Measurements from ENCODE around the gene TTLL7.
"Not testable (repeated sequence)": the region's sequence is repeated elsewhere in the genome, so short reads cannot be mapped to it uniquely, and the experiment has no call there.

TTLL7 gene

DNA sequence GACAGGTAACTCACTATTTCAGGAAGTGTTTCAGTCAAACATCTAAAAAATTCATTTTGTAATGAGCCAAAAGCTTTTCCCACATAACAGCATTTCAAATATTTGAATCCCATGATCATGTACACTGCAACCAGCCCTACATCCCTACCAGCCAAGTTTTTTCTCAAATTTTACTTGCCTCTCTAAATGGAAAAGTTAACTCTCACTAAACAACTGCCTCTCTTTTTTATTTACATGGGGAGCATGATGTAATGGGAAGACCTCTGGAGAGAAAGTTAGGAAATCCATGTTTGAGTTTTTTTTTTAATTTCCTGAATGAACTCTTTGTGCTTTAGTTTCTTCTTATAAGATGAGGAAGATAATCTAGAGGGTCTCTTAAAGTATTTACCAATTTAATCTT is 70.5 kb downstream of the TTLL7 start:
- Histone ChIP-seq H3K36me3 (ENCODE audit: insufficient read depth, low read depth, low read length) (no peaks in the 10 kb centered on the region), H3K9me3 (ENCODE audit: insufficient read depth, low read depth, low read length) (no peaks in the 10 kb centered on the region), H3K27ac (ENCODE audit: low read length) (no peak overlapping the region), H3K9ac (ENCODE audit: low read depth, low read length) (no peak overlapping the region), H3K27me3 (ENCODE audit: insufficient read depth, low read length) (no peaks in the 10 kb centered on the region), H3K4me1 (ENCODE audit: insufficient read depth, low read length) (peaks cover 8% of the 10 kb centered on the region; the same call in 1 of the 2 replicates), H3K4me3 (ENCODE audit: low read length) (no peak overlapping the region)

DNA sequence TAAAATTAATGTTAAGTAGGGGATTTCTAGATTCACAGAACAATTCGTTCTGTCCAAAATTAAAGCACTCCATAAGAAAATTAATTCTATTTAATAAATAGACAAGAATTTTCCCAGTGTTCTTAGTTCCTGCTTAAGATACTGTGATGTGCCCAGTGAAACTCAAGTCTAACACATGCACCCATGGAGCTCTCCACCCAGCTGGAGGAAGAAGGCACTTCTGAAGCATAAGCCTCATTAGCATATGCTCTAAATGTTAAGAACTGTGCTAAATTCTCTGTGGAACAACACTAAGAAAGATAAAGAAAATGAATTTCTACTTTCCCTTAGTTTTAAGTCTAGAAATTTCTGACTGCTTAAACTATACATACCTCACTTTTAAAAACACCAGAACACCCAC is 71.2 kb downstream of the TTLL7 start:
- Histone ChIP-seq H3K36me3 (ENCODE audit: insufficient read depth, low read depth, low read length) (no peaks in the 10 kb centered on the region), H3K9me3 (ENCODE audit: insufficient read depth, low read depth, low read length) (no peaks in the 10 kb centered on the region), H3K9ac (ENCODE audit: low read depth, low read length) (no peak overlapping the region), H3K4me3 (ENCODE audit: low read length) (no peak overlapping the region), H3K4me1 (ENCODE audit: insufficient read depth, low read length) (peaks cover 8% of the 10 kb centered on the region; the same call in 1 of the 2 replicates), H3K27me3 (ENCODE audit: insufficient read depth, low read length) (no peaks in the 10 kb centered on the region), H3K27ac (ENCODE audit: low read length) (no peak overlapping the region)

DNA sequence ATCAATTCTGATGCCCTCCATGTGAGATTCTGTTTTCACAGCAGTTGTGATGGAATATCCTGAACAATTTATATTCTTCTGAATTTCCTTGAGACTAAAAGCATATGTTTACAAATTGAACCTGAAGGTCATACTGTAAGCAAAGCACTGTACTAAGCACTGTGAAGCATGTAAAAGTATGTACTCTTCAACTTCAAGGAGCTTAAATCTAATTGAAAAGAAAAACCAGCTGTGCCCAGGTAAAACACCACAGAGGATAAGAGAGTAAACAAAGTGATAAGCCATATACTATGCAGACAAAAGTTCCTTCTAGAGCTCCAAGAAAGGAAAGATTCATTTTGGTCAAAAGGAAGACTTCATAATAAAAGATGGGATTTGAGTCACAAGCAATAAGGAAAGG is 71.9 kb downstream of the TTLL7 start:
- H3K4me1 ChIP-seq (ENCODE audit: insufficient read depth, low read length) = peaks cover 8% of the 10 kb centered on the region; the same call in 1 of the 2 replicates
- no peak overlapping the region for H3K4me3 ChIP-seq (ENCODE audit: low read length)
- H3K9me3 ChIP-seq (ENCODE audit: insufficient read depth, low read depth, low read length) = no peaks in the 10 kb centered on the region
- H3K27me3 ChIP-seq (ENCODE audit: insufficient read depth, low read length) = no peaks in the 10 kb centered on the region
- no peak overlapping the region for H3K9ac ChIP-seq (ENCODE audit: low read depth, low read length)
- H3K27ac ChIP-seq (ENCODE audit: low read length) = no peak overlapping the region
- no peaks in the 10 kb centered on the region for H3K36me3 ChIP-seq (ENCODE audit: insufficient read depth, low read depth, low read length)

DNA sequence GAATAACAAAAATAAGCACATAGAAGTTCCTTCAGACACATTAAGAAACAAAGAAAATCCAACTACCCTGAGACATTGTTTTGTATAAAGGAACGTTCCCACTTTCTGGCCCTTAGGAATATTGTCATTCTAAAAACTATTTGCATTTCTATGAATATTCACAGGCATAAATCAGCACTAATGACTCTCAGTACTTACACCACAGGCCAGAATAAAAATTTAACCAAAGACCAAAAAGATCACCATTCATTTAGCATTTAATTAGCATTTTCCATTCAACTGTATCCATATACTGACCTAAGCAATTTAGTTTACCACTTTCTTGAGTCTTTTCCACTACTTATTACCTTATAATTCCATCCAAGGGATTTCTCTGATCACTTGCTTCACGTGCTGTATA is 75.4 kb downstream of the TTLL7 start:
- Histone ChIP-seq H3K27me3 (ENCODE audit: insufficient read depth, low read length) (no peaks in the 10 kb centered on the region), H3K9me3 (ENCODE audit: insufficient read depth, low read depth, low read length) (no peaks in the 10 kb centered on the region), H3K9ac (ENCODE audit: low read depth, low read length) (no peak overlapping the region), H3K36me3 (ENCODE audit: insufficient read depth, low read depth, low read length) (no peaks in the 10 kb centered on the region), H3K27ac (ENCODE audit: low read length) (no peak overlapping the region), H3K4me3 (ENCODE audit: low read length) (no peak overlapping the region), H3K4me1 (ENCODE audit: insufficient read depth, low read length) (peaks cover 8% of the 10 kb centered on the region; the same call in 1 of the 2 replicates)

DNA sequence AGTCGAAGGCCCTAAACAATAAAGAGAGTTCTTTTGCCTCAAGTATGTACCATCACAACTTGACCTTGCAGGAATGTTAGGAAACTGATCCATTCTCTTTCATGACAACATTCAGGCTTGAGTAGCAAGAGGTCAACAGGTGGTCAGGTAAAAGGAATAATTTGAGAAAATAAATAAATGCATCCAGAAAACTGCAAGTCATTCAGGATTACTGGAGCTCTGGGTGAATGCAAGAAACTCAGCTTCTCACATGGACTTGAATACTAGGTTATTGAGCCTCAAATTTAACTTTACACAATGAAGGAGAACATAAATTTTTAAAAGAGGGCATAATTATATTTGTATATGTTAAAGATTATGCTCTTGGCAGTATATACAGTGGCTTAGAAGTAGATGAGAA is 76.5 kb downstream of the TTLL7 start:
- Histone ChIP-seq H3K9me3 (ENCODE audit: insufficient read depth, low read depth, low read length) (no peaks in the 10 kb centered on the region), H3K9ac (ENCODE audit: low read depth, low read length) (no peak overlapping the region), H3K4me3 (ENCODE audit: low read length) (no peak overlapping the region), H3K27me3 (ENCODE audit: insufficient read depth, low read length) (no peaks in the 10 kb centered on the region), H3K27ac (ENCODE audit: low read length) (no peak overlapping the region), H3K36me3 (ENCODE audit: insufficient read depth, low read depth, low read length) (no peaks in the 10 kb centered on the region), H3K4me1 (ENCODE audit: insufficient read depth, low read length) (0 out of 2 replicates have a peak, but pooled peaks cover 3% of the 10 kb centered on the region)

DNA sequence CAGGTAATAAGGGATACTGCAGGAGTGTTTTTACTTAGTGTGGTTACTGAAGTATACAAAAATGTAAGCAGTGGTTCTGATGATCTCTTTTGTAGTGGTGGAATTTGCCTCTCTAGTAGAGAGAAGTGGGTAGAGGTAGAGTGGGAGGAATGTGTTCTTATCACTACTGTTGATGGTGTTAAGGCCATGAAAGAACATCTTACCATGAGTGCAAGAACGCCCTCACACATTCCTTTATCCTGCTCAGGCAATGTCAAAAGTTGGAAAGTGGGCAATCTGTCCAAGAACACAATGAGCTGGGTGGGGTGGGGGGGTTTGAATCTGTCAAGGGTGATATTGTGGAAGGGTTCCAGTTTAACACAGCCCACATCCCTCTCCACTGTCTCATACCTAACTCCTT is 78.6 kb downstream of the TTLL7 start:
- no peak overlapping the region for H3K9ac ChIP-seq (ENCODE audit: low read depth, low read length)
- no peaks in the 10 kb centered on the region for H3K36me3 ChIP-seq (ENCODE audit: insufficient read depth, low read depth, low read length)
- no peaks in the 10 kb centered on the region for H3K27me3 ChIP-seq (ENCODE audit: insufficient read depth, low read length)
- H3K4me3 ChIP-seq (ENCODE audit: low read length) = no peak overlapping the region
- no peaks in the 10 kb centered on the region for H3K9me3 ChIP-seq (ENCODE audit: insufficient read depth, low read depth, low read length)
- H3K27ac ChIP-seq (ENCODE audit: low read length) = no peak overlapping the region
- 0 out of 2 replicates have a peak, but pooled peaks cover 3% of the 10 kb centered on the region for H3K4me1 ChIP-seq (ENCODE audit: insufficient read depth, low read length)

DNA sequence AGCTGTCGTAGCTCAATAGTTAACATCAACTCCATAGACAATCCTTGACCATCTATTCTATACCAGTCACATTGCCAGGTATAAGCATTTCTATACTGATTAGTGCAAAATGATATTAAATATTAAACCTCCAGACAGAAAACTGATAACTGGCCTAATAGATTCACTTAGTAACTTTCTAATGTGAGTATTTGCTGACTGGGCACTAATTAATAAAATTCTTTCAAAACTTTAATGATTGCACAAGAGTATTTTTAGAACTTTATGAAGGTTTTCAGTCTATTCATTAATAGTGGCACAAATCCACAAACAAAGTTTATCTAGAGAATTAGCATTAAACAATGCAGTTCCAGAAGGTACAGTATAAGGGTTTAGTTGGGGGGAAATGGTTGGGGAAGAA is 79.1 kb downstream of the TTLL7 start:
- no peak overlapping the region for H3K27ac ChIP-seq (ENCODE audit: low read length)
- no peak overlapping the region for H3K9ac ChIP-seq (ENCODE audit: low read depth, low read length)
- H3K4me3 ChIP-seq (ENCODE audit: low read length) = no peak overlapping the region
- no peaks in the 10 kb centered on the region for H3K9me3 ChIP-seq (ENCODE audit: insufficient read depth, low read depth, low read length)
- H3K27me3 ChIP-seq (ENCODE audit: insufficient read depth, low read length) = no peaks in the 10 kb centered on the region
- no peaks in the 10 kb centered on the region for H3K36me3 ChIP-seq (ENCODE audit: insufficient read depth, low read depth, low read length)
- H3K4me1 ChIP-seq (ENCODE audit: insufficient read depth, low read length) = 0 out of 2 replicates have a peak, but pooled peaks cover 3% of the 10 kb centered on the region

DNA sequence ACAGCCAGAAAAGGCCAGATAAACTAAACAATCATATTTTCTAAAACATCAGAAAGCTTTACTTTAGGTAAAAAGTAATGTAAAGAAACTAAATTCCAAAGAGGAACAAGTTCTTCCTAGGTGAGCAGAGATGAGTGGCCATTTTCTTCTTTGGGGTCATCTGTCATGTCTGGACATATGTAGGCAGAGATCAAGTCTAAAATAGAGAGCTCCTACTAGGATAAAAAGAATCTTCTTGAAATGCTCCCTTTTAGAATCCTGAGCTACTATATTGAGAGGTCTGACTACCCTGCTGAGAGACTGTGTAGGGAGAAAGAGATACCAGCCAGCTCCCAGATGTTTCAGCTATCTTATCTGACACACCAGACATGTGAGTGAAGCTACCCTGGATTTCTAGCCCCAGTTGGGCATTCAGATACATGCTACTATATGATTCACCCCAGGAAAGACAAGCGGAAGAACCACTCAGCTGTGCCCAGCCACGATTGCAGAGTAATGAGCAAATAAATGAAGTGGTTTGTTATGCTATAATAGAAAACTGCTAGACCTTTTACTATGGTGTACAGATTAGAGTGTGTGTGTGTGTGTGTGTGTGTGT is 80.1 kb downstream of the TTLL7 start:
- Histone ChIP-seq H3K4me1 (ENCODE audit: insufficient read depth, low read length) (no peaks in the 10 kb centered on the region), H3K27ac (ENCODE audit: low read length) (no peak overlapping the region), H3K9me3 (ENCODE audit: insufficient read depth, low read depth, low read length) (no peaks in the 10 kb centered on the region), H3K27me3 (ENCODE audit: insufficient read depth, low read length) (no peaks in the 10 kb centered on the region), H3K4me3 (ENCODE audit: low read length) (no peak overlapping the region), H3K36me3 (ENCODE audit: insufficient read depth, low read depth, low read length) (no peaks in the 10 kb centered on the region), H3K9ac (ENCODE audit: low read depth, low read length) (no peak overlapping the region)

DNA sequence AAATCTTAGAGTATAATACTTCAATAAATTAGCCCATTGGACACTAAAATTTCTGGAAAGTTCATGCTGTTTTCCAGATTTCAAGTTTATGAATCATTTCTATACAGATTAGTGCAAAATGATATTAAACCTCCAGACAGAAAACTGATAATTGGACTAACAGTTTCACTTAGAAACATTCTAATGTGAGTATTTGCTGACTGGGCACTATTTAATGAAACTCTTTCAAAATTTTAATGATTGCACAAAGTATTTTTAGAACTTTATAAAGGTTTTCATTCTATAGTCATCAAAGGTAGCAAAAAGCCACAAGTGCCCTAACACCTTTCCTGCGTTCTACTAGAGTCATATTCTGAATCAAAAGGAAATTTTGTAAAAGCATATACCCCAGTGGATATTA is 81.0 kb downstream of the TTLL7 start:
- Histone ChIP-seq H3K4me1 (ENCODE audit: insufficient read depth, low read length) (no peaks in the 10 kb centered on the region), H3K4me3 (ENCODE audit: low read length) (no peak overlapping the region), H3K9me3 (ENCODE audit: insufficient read depth, low read depth, low read length) (no peaks in the 10 kb centered on the region), H3K36me3 (ENCODE audit: insufficient read depth, low read depth, low read length) (no peaks in the 10 kb centered on the region), H3K27me3 (ENCODE audit: insufficient read depth, low read length) (no peaks in the 10 kb centered on the region), H3K27ac (ENCODE audit: low read length) (no peak overlapping the region), H3K9ac (ENCODE audit: low read depth, low read length) (no peak overlapping the region)

DNA sequence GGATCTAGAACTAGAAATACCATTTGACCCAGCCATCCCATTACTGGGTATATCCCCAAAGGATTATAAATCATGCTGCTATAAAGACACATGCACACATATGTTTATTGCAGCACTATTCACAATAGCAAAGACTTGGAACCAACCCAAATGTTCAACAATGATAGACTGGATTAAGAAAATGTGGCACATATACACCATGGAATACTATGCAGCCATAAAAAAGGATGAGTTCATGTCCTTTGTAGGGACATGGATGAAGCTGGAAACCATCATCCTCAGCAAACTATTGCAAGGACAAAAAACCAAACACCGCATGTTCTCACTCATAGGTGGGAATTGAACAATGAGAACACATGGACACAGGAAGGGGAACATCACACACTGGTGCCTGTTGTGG is 82.8 kb downstream of the TTLL7 start:
- H3K27me3 ChIP-seq (ENCODE audit: insufficient read depth, low read length); H3K27ac ChIP-seq (ENCODE audit: low read length): not testable (repeated sequence)

DNA sequence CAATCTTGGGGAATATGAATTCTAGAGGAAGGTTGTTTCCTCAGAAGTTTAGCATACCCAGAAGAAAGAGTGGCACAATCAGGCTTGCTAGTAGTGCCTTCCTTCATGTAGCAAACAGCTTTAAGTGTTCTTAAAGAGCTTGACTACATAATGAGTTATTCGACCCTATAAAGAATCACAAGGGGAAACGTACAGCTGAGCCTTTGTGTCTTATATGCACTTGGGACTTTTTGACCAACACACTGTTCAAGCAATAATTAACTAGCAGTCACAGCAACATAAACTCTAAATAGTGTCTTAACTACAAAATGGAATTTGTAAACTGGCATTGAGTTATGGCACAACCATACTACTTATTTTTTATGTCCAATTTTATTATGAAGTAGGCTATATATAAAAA is 86.1 kb downstream of the TTLL7 start:
- Histone ChIP-seq H3K9me3 (ENCODE audit: insufficient read depth, low read depth, low read length) (no peaks in the 10 kb centered on the region), H3K36me3 (ENCODE audit: insufficient read depth, low read depth, low read length) (no peaks in the 10 kb centered on the region), H3K4me3 (ENCODE audit: low read length) (no peak overlapping the region), H3K9ac (ENCODE audit: low read depth, low read length) (no peak overlapping the region), H3K27me3 (ENCODE audit: insufficient read depth, low read length) (no peaks in the 10 kb centered on the region), H3K4me1 (ENCODE audit: insufficient read depth, low read length) (peaks cover 7% of the 10 kb centered on the region; the same call in 1 of the 2 replicates), H3K27ac (ENCODE audit: low read length) (no peak overlapping the region)

More for the DNA sequence above, 82.8 kb downstream of the TTLL7 start:
- not testable (repeated sequence) for H3K9me3 ChIP-seq (ENCODE audit: insufficient read depth, low read depth, low read length); H3K9ac ChIP-seq (ENCODE audit: low read depth, low read length); H3K4me1 ChIP-seq (ENCODE audit: insufficient read depth, low read length); H3K4me3 ChIP-seq (ENCODE audit: low read length); H3K36me3 ChIP-seq (ENCODE audit: insufficient read depth, low read depth, low read length)

DNA sequence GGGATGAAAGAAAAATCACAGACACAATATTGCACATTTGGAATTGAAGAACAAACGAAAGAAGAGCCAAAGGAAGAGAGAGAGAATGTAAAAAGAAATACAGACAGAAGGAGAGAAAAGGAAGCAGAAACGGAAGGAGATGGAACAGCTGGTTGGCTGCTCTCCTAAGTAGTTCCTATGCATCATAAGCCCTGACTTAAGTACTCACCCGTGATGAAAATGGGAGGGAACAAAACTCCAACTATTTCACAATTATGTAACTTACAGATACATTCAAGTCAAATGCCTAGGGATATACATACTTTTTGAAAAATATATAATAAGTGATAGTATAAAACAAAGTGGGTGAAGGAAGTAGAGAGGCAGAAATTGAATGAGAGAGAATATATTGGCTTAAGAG is 88.5 kb downstream of the TTLL7 start:
- no peak overlapping the region for H3K9ac ChIP-seq (ENCODE audit: low read depth, low read length)
- H3K4me3 ChIP-seq (ENCODE audit: low read length) = no peak overlapping the region
- H3K27ac ChIP-seq (ENCODE audit: low read length) = no peak overlapping the region
- H3K27me3 ChIP-seq (ENCODE audit: insufficient read depth, low read length) = no peaks in the 10 kb centered on the region
- H3K4me1 ChIP-seq (ENCODE audit: insufficient read depth, low read length) = peaks cover 7% of the 10 kb centered on the region; the same call in 1 of the 2 replicates
- no peaks in the 10 kb centered on the region for H3K36me3 ChIP-seq (ENCODE audit: insufficient read depth, low read depth, low read length)
- H3K9me3 ChIP-seq (ENCODE audit: insufficient read depth, low read depth, low read length) = no peaks in the 10 kb centered on the region

Measured in iPS-20b (cell line).